HG02588 (cell line): ENCODE measurements around the gene TNIK.
"Not testable (repeated sequence)": the region's sequence is repeated elsewhere in the genome, so short reads cannot be mapped to it uniquely, and the experiment has no call there.

ENCODE experiments used
- ATAC-seq: cut with Tn5 transposase; IDR thresholded peaks from one replicate; pipeline ENCODE4 v1.9.1; 2021; ENCODE audit warnings: mild to moderate bottlenecking, moderate library complexity; ENCODE audit not compliant: unreplicated experiment

TNIK gene

GRCh38 chr3:171422855-171423254 is 37.4 kb downstream of the TNIK start:
- ATAC-seq, result not testable (repeated sequence)

DNA sequence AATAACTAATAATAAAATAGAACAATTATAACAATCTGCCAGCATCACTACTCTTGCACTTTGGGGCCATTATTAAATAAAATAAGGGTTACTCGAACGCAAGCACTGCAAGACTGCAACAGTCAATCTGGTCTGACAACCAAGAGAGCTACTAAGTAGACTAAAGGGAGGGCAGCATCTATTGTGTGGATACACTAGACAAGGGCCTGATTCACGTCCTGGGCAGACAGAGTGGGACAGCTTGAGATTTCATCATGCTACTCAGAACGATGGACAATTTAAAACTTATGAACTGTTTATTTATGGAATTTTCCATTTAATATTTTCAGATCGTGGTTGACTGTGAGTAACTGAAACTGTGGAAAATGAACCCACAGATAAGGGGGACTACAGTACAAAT is 39.5 kb downstream of the TNIK start:
- no peak for ATAC-seq

DNA sequence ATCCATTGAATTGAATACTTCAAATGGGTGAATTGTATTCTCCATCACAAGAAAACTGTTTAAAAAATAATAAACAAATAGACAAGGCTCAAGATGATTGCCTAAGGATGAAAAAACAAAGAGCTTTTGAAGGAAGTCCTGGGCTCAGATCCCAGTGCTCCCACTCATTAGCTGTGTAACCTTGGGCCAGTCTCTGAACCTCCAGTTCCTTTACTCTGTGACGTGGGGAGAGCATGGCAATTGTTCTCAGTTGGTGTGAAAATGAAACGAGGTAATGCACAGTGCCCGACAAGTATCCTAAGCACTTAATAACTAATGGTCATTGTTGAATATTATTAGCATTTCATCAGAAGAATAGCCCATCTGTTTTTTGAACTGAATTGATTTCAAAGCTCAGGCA is 40.7 kb downstream of the TNIK start:
- ATAC-seq, result no peak

GRCh38 chr3:171417813-171418212 is 42.4 kb downstream of the TNIK start:
- no peak for ATAC-seq

- ATAC-seq, result no peak
Measured at GRCh38 chr3:171417137-171417536, 43.1 kb downstream of the TNIK start.

DNA sequence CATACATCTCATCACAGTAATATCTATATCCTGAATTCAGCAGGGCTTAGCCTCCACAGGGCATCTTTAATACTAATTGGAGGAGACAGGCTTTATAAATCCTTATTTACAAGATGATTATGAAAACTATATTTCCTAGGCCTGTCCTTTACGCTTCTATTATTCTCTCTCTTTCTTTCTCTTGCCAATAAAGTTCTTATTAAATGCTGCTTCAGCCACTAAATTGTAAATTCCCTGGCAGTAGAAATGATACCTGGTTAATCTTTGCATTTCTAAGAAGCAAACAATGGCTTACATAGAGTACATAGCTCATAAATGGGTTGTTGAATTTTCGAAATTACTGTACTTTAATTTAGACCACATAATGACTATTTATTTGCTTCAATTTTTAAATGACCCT is 43.5 kb downstream of the TNIK start:
- no peak for ATAC-seq

DNA sequence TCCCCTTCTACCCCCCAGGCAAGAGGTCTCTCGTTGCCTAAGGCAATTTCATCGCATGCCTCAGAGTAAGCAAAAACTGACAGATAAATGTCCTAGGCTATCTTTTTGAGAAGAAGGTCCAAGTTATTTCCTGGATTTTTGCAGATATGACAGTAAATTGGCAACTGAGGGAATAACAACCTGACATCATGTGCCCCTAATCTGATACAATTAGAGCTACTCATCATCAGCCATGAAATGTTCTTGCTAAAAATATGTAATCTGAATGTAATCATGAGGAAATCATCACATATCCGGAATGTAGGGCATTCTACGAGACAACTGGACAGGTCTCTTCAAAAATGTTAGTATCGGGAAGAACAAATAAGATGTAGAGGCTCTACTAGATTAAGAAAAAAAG is 44.1 kb downstream of the TNIK start:
- no peak for ATAC-seq

DNA sequence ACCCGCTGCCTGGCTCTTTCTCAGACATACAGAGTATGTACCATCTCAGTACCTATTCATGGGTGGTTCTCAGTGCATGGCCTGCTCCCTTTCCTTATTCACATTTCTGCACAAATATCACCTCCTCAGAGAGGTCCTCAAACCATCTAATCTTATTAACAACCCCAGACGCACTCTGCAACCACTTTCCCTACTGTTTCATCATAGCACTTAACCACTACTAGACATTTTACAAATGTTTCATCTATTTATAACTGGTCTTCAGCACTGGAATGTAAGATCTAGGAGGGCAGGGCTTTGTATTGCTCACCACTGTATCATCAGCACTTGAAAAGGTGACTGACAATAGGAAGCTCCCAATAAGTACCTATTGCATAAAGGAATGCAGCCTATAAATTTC is 45.1 kb downstream of the TNIK start:
- ATAC-seq, result no peak

DNA sequence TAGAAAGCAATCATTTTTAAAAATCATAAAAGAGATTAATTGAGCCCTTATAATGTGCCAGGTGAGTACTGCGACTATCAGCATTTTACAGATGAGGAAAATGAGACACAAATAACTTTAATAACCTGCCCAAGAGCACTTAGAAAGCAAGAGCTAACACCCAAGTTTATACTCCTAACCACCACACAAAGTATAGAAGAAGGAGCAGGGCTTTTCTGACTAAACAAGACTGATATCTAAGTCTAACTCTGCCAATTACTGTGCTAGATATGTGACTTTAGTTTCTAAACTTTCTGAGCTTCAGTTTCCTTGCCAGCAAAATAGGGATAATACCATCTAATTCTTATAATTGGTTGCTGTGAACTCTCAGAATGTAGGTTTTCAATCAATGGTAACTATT is 47.7 kb downstream of the TNIK start:
- ATAC-seq, result no peak

- no peak for ATAC-seq
Measured at GRCh38 chr3:171412054-171412453, 48.2 kb downstream of the TNIK start.

GRCh38 chr3:171410186-171410585 is 50.0 kb downstream of the TNIK start:
- ATAC-seq, result no peak

DNA sequence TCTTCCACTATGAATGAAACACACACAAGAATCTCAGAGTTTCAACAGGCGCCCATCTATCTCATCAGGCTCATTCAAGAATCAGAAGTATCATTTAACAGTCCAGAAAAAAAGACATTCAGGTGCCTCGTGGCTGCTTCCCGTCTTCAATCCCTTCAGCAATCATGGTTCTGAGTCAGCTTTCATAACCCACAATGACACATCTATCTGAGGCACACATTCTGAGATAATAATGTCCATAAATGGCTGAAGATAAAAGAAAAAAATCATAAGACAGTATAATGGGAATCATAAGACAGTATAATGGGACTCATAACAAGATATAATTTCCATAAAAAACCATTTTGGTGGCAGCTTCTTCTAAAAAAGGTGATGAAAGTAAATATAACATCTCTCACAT is 52.4 kb downstream of the TNIK start:
- no peak for ATAC-seq

- ATAC-seq, result no peak
Measured at GRCh38 chr3:171404376-171404967, 55.7 kb downstream of the TNIK start.

- ATAC-seq, result no peak
Measured at GRCh38 chr3:171402281-171402680, 57.9 kb downstream of the TNIK start.

DNA sequence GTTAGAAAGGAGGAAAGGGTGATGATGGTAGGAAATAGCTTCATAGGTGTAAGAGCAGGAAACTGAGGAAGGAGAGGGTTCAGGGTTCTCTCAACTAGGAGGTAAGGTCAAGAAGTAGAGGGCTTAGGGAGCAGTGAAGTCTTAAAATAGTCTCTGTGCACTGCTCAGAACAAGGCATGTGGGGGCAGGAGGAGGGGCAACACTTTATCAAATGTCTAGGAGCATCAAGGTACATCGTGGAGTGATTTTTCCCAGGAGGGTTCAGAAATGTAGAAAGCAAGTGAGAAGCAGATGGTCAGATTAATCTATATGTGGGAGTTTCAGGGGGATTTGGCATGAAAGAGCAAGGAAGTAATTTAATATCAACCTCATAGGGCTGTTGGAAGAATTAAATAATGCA is 58.8 kb downstream of the TNIK start:
- no peak for ATAC-seq

GRCh38 chr3:171399842-171400241 is 60.4 kb downstream of the TNIK start:
- ATAC-seq, result no peak

- no peak for ATAC-seq
Measured at GRCh38 chr3:171398343-171398742, 61.9 kb downstream of the TNIK start.

DNA sequence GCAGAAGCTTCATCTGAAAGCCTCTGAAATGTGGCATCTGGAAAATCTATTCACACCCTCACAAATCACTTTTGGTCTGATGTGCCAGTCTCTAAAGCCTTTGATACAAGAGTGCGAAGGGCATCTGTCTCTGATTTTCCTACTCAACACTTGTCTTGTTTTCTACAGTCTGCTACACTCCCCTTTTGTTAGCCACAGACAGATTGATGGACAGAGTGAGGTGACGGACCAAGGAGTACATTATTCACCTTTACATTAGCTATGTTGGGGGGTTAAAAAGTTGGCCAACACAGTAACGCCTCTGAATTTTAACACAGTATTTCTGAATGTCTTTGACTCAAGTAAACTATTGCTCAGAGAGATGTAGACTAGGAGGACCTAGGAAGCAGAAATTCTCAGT is 63.1 kb downstream of the TNIK start:
- no peak for ATAC-seq

GRCh38 chr3:171396048-171396447 is 64.2 kb downstream of the TNIK start:
- no peak for ATAC-seq

DNA sequence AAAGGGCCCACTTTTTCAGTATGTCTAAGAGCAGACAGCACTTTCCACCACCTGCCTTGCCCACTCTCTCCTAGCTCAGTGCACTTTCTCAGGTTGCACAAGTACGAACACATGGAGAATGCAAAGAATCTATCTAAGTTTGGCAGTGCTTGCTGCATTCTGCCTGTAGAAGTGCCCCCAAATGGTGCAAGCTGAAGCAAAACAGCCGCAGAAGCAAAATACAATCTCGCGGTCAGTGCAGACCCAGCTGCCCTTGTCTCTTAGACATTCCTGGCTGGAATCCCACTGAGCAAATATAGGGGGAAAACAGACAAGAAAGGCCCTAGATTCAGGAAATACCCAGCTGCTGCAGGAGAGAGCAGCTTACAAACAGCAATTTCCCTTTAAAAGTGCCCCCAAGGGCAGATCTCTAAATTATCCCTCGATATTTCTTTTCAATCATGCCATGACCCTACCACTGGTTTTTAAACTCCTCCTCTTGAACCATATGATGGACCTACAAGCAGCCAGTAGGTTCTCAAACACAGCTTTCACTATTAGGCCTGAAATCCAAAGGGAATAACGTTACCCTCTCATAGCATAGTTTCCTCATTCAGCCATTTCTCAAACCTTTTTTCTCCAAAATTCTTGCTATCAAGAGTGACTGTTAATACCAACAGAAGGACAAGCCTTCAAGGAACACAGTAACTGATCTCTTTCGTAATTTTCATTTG is 67.0 kb downstream of the TNIK start:
- no peak for ATAC-seq

DNA sequence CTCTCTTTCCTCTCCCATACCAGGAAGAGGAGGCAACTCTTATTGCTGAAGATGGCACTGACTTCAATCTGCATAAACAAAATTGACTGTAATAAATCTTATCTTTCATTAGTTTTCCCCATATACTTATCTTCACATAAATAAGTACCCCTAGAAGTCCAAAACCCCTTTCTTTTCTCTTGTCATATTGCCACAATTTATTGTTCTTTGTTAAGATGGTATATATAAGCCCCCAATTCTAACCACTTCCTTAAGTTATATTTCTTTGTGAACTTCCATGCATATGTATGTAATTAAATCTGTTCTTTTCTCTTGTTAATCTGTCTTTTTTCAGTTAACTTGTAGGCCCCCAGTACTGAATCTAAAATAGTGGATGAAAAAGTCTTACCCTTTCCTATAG is 68.8 kb downstream of the TNIK start:
- ATAC-seq, result no peak

DNA sequence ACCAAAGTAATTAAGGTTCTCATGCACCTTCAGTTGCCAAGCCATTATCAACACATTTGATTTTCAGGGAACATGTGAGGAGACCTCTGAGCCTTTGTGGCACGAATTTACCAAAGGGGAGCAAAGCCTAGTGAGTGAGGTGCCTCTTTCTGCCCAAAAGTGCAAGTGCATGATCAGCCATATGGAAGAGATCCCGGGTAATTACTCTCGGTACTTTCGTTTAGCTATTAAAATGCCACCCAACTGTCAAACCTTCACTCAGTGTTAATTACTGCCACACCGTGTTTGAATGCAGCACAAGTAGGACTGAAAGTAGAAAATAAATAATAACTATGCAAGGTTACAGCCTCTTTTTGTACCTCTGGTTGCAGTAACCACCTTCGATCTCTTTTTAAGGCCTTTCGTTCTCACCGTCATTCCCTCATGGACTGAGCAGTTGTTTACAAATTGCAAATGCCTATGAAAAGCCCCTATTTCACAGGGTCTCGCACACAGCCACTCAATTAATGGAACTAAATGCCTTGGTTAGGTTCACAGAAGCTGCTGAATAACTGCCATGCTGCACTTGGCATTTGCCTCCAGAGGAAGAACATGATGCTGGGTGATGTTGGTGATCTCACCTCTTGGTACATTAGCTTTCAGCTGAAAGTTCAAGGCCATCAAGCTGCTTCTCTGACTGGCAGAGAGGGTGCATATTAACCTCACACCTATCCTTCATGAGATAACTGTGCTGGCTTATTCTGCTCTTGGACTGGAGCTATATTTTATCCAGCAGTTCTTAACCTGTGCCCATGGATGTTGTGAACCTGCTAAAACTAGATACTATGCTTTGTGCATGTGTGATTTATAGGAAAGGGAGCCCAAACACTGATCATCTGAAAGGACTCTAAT is 69.9 kb downstream of the TNIK start:
- ATAC-seq, result no peak
